MM.1S (cell line): Measurements from ENCODE around the gene RNF114.

Source experiments
- CTCF ChIP-seq: fragments of 300-600 bp; sonication (generic); IDR thresholded peaks from 2 replicates; pipeline ENCODE4 v1.5.1; 2016; ENCODE audit warnings: antibody characterized with exemption, low read length, mixed read lengths
- EZH2 ChIP-seq: fragments of 300-600 bp; sonication (generic); optimal IDR thresholded peaks from 2 replicates; pipeline ENCODE3; 2017; ENCODE audit warnings: low read depth, mild to moderate bottlenecking, antibody characterized with exemption, low read length, mixed read lengths
- EZH2phosphoT487 ChIP-seq: fragments of 300-600 bp; sonication (generic); IDR thresholded peaks from 2 replicates; pipeline ENCODE4 v1.6.1; 2018; ENCODE audit warnings: antibody characterized with exemption, low read length

- peak; percentile 99 for TF ChIP-seq CTCF
- TF ChIP-seq EZH2phosphoT487: no peak
- TF ChIP-seq EZH2: no peak
Observed at GRCh38 chr20:49979030-49979832, 43.0 kb downstream of the RNF114 start.
